ENCODE results near the gene CLN3. TPM values are rescaled to one million over a fixed set of nuclear protein-coding genes. Genes with fewer than 3 reads are reported as not detected.
A peak's percentile ranks its signal among the peaks of the same experiment; 100 is the strongest.
"Not testable (repeated sequence)": the region's sequence is repeated elsewhere in the genome, so short reads cannot be mapped to it uniquely, and the experiment has no call there.

CLN3 gene
- polyA plus RNA-seq, 10 donors = 11.7 to 21.3 (median 15.1) TPM

DNA sequence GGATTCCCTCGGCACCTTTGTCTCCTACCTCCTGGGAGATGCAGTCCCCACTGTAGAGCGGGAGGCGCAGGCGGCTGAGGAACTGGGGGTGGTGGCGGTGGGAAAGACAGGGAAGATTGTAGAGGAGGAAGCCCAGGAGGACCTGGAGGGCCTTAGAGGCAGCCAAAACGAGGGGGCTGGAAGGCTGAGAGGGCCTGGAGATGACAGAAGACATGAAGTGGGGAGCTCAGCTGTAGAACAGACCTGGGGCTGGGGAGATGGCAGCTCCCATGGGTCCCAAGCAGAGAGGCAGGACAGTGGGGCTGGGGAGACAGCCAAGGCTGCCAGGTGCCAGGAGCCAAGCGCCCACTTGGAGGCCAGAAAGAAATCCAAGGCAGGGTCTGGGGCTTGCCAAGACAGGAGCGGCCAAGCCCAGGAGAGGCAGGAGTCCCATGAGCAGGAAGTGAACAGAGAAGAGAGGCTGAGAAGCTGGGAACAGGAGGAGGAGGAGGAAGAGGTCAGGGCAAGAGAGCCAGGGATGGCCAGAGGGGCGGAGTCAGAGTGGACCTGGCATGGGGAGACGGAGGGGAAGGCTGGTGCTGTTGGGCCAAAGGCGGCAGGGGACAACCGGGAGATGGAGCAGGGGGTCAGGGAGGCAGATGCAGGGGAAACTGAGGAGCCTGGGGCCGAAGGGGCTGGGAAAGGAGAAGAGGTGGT, 3.4 kb upstream of the CLN3 start:
- DNase-seq = no peak

DNA sequence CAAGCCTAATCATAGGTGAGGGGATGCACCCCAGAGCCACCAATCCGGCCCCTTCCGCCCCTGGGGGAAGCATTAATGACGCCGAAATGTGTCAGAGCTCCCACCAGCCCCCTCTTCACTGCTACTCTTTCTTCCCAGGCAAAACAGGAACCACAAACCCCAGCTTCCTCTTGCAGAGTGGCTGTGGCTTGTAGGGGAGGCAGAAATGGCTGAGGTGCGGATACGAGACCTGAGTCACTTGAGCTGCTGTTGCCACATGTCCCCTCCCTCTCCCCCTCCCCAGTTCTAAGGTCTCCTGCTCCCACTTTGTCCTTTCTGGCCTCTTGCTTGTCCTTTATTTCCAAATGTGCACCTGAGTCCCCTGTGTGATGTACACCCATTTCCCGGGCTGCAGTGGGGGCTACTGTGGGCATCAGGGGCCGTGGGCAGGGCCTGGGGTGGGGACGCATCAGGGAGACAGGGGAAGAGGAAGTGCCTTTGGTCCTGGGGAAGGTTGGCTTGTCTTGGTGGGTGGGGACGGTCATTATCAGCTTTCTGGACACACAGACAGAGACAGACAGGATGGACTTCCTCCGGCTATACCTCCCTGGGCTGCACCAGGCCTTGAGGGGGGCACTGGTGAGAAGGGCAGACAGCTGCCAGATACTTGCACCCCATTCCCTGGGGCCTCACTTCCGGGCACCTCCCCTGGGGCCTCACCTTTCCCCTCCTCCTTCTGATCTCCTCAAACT, 2.4 kb upstream of the CLN3 start, which contains the start of gene APOBR:
APOBR (plus strand) TSS at position 523 of the 731 bp plus-strand sequence; CDS start at position 562, 39 bp downstream.
- DNase-seq = peak in 2 of 3 donors; percentile 24 to 35

DNA sequence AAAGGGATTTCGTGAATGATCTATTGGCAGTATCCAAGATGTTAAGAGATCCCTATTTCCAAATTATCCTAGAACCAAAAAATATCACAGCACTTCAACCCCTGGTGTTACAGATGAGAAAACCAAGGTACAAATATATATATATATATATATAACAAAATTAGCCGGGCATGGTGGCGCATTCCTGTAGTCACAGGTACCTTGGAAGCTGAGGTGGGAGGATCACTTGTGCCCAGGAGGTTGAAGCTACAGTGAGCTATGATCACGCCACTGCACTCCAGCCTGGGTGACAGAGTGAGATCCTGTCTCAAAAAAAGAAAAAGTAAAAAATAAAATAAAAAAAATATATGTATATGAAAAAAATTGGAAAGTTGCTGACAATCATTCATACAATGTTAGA, 637 bp upstream of the CLN3 start:
- no peak for DNase-seq

DNA sequence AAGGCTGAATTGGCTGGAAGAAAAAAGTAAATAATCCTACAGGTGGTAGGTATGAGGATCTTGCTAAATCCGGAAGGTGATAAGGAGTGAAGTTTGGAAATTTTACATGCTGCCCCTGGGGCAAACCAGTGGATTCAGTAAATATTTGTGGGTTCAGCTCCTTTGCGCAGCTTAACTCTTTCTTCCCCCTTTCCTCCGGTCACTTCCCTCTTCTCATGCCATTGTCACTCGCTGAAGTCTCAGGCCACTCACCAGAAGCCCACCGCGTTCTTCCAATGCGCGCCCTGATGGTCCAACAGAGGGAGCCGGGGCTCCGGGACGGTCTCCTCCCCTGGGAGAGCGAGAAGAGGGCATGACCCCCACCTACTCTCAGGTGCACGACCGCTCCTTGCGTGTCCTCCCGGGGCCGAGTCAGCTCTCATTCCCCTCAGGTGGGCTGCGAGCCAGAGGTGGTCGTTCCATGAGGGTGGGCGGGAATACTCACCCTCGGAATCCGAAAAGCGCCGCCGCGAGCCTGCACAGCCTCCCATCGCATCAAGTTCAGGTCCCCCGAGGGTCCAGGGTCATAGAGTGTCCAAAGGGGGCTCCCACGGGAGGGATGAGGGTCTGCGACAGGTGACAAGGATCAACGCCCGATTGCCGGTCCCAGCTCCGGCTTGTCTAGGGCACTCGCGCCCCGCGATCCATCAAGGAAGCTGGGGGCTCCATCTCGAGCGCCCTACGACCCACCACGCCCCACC, 474 bp downstream of the CLN3 start:
- DNase-seq = peak; percentile 8 to 55 (median 22)

DNA sequence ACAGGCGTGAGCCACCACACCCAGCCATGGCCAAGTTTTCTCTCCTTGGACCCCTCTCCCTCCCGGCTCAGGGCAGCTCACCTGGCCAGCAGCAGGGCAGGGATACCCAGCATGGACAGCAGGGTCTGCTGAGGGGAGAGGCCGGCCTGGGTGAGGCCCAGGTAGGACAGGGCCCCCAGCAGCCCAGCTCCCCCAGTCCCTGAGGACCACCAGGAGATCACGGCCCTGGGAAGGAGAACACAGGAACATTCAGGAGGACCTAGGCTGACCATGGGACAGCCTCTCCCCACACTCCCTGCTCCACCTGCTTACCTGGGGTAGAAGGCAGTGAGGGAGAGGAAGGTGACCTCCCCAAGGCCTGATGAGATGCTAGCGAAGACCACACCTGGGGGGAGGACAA, 5.6 kb downstream of the CLN3 start:
- no peak for DNase-seq

DNA sequence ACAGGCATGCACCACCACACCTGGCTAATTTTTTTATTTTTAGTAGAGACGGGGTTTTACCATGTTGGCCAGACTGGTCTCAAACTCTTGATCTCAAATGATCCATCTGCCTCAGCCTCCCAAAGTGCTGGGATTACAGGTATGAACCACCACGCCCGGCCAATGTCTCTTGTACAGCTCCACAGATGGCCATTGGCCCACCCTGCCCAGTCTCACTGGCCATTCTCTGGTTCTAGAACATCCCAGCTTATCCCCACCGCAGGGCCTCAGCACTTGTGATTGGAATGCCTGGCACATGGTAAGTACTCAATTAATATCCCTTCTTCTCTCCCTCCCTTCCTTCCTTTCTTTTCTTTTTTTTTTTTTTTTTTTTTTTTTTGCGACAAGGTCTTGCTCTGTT, 8.5 kb downstream of the CLN3 start:
- not testable (repeated sequence) for DNase-seq

DNA sequence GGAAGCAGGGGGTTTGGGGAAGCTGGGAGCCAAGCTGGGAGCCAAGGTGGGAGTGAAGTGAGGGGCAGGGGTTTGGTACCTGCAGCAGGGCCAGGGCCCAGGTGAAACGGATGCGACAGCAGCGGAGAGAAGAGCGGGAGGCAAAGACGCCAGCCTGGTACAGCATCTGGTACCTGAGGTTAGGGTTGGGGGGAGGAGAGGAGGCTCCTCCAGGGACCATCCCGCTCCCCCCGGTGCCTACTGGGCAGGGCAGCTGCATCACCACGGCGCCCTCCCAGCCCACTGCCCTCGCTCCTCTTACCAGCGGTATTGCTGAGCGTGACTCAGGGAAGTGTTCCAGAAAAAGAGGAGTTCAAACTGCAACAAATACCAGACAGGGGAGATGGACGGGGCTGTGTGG, 9.8 kb downstream of the CLN3 start:
- no peak for DNase-seq

DNA sequence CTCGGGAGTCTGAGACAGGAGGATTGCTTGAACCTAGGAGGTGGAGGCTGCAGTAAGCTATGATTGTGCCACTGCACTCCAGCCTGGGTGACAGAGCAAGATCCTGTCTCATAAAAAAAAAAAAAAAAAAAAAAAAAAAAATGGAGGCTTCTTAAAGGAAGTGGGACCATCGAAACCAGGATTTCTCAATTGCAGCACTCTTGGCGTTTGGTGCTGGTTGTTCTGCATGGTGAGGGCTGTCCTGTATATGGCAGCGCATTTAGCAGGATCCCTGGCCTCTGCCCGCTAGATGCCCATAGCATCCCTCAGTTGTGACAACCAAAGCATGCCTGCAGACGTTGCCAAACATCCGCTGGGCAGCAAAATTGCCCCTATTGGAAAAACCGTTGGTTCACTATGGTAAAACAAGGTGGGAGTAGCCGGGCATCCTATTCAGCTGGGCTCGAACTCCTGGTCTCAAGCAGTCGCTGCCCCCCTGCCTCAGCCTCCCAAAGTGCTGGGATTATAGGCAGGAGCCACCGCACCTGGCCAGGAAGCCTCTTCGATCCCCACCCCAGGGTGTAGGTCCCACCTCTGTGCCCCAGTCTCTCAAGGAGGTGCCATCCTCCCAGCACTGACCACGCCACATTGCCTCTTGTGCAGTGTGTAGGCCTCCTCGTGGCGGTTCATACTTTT, 13.2 kb downstream of the CLN3 start:
- DNase-seq = no peak

DNA sequence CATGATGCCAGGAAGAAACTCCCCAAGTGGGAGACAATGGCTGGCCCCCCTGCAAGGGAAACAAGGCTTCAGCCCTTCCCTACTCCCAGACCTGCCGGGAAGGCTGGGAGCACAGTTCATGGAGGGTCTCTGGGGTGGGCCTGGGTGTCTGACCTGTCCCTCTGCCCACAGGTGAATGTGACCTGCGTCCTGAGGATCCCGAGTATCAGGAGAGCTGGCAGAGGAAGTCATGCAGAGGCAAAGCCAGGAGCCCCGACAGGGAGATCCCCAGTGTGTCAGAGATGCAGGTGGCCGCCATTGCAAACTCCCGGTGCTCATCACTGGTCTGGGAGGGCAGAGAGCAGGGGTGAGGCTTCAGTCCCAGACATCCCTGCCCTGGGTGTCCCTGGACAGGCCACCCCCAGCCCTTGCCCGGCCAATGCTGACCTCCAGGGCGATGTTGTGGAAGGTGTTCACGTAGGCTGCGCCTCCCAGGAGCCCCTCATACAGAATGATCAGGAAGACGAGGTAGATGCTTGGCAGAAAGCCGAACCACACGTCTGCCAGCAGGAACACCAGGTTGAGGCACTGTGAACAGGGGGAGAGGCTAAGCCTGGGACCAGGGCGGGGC, 14.5 kb downstream of the CLN3 start:
- no peak for DNase-seq

DNA sequence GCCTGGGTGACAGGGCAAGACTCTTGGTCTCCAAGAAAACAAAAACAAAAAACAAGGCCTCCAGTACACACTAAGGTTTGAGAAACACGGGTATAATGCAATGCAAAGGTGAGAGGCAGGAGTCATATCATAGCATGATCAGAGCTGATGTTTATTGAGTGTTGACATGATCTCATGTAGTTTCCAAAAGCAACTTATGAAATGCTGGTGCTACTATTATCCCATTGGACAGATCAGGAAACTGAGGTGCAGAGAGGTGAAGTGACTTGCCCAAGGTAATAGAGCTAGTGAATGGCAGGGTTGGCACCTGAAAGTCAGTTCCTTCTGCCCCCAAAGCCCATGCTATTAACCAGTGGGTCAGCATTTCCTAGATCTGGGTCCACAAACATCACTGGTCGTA, 16.7 kb downstream of the CLN3 start:
- no peak for DNase-seq

DNA sequence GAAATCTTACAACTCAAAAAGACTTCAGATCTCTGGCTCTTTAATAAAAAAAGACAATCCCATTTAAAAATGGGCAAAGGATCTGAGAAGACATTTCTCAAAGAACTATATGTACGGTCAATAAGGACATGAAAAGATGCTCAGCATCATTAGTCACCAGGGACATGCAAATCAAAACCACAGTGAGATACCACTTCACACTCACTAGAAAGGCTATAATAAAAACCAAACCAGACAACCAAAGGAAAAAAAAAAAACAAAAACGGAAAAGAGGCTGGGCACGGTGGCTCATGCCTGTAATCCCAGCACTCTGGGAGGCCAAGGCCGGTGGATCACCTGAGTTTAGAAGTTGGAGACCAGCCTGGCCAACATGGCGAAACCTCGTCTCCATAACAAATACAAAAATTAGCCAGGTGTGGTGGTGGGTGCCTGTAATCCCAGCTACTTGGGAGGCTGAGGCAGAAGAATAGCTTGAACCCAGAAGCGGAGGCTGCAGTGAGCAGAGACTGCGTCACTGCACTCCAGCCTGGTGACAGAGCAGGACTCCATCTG, 18.1 kb downstream of the CLN3 start:
- DNase-seq = no peak

DNA sequence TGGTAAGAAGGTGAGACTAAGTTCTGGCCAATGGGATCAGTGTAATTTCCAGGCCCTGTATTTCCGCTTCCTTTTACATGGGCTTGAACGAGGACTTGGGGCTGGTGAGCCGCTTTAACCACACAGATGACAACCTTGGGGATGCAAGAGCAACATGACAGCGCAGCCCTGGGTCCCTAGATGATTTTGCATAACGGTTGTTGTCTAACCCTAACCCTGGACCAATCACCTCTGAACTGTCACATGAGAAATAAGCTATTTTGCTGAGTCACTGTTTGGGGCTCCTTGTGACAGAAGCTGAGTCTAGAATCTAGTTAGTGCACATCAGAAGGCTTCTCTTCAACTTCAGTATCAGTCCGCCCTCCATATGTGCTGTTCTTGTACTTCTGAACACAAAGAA, 44.8 kb downstream of the CLN3 start:
- DNase-seq = not testable (repeated sequence)

DNA sequence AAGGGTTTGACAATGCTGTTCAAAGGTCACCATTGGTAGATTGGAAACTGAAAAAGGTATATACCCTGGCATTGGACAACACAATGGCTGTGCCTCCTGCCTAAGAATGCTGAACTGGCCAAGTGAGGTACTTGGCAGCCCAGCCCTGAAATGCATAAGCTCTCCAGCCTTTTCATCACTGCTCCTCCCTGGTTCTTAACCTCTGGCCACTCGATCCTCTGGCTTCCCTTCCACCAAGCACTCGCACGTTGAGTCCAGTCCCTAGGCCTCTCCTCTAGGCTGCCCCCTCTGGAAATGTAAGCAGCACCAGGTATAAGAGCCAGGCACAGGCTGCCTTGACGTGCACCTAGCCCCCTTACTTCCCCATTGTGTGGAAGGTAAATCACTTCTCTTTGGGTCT, 45.5 kb downstream of the CLN3 start:
- not testable (repeated sequence) for DNase-seq

DNA sequence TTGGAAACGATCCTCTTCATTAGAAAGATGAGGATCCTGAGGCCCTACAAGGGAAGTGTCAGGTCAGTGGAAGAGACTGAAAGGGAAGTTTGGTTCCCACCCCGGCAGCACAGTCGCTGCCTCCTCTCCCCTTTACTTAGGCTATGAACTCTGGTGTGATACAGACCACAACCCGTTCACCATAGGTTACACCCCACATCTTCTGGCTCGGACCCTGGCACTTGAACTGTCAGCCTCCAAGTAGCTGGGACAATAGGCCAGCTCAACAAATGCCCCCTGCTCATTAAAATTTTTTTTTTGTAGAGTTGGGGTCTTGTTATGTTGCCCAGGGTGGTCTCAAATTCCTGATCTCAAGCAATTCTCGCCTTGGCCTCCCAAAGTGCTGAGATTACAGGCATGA, 47.9 kb downstream of the CLN3 start:
- DNase-seq = not testable (repeated sequence)

DNA sequence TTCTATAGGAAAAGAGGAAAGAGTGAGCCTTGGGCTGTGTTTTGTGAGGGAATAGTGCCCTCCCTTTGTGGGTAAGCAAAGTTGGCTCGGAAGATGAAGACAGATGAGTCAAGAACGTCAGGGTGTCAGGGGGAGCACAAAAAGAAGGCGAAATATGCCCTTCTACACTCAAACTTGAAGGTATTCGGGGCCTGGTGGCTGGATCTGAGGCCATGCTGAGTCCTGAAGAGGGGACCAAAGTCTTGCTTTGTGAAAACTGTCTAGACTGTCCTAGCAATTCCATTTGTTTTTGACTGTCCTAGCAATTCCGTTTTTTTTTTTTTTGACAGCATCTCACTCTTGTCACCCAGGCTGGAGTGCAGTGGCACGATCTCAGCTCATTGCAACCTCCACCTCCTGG, 53.0 kb downstream of the CLN3 start:
- DNase-seq = not testable (repeated sequence)

DNA sequence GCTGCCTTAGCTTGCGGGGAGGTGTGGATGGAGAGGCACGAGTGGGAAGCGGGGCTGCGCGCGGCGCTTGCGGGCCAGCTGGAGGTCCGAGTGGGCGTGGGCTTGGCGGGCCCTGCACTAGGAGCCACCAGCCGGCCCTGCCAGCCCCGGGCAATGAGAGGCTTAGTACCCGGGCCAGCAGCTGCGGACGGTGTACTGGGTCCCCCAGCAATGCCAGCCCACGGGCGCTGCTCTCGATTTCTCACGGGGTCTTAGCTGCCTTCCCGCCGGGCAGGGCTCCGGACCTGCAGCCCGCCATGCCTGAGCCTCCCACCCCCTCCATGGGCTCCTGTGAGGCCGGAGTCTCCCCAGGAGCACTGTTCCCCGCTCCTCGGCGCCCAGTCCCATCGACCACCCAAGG, 56.5 kb downstream of the CLN3 start:
- not testable (repeated sequence) for DNase-seq

Other genes starting within 250 kb of the CLN3 start
- gene SBK1, start 199.5 kb downstream of the CLN3 start, polyA plus RNA-seq (ENCODE audit: insufficient read length in 10 of 10) = 10 to 100 TPM in 9 of 10 donors, 1 to 10 TPM in 1; 8.4 to 18.2 (median 14.7) TPM
- gene NPIPB6, start 128.6 kb downstream of the CLN3 start, polyA plus RNA-seq (ENCODE audit: insufficient read length in 10 of 10) = 1 to 10 TPM in 5 of 10 donors, under 1 TPM in 5; 0.21 to 2.8 (median 1.0) TPM
- gene EIF3CL, start 88.2 kb downstream of the CLN3 start, polyA plus RNA-seq (ENCODE audit: insufficient read length in 10 of 10) = 100 to 1,000 TPM in 1 of 10 donors, 10 to 100 TPM in 9; 34.6 to 109 (median 57.9) TPM
- under 1 TPM in 7 of 10 donors, not detected in 3; 0.14 to 0.74 (median 0.24) TPM for gene NPIPB7, start 19.7 kb downstream of the CLN3 start, polyA plus RNA-seq (ENCODE audit: insufficient read length in 10 of 10)
- 1 to 10 TPM in 1 of 10 donors, under 1 TPM in 9; 0.34 to 2.6 (median 0.78) TPM for gene APOBR, start 2.6 kb upstream of the CLN3 start, polyA plus RNA-seq (ENCODE audit: insufficient read length in 10 of 10)
- gene IL27, start 14.8 kb upstream of the CLN3 start, polyA plus RNA-seq (ENCODE audit: insufficient read length in 10 of 10) = under 1 TPM in 1 of 10 donors, not detected in 9; 0.30 TPM
- gene NUPR1, start 46.9 kb upstream of the CLN3 start, polyA plus RNA-seq (ENCODE audit: insufficient read length in 10 of 10) = 10 to 100 TPM; 26.4 to 55.6 (median 35.4) TPM
- 10 to 100 TPM in 9 of 10 donors, 1 to 10 TPM in 1; 5.9 to 18.4 (median 14.7) TPM for gene SGF29, start 61.8 kb upstream of the CLN3 start, polyA plus RNA-seq (ENCODE audit: insufficient read length in 10 of 10)
- gene SULT1A2, start 105.0 kb upstream of the CLN3 start, polyA plus RNA-seq (ENCODE audit: insufficient read length in 10 of 10) = 1 to 10 TPM in 1 of 10 donors, under 1 TPM in 9; 0.21 to 1.6 (median 0.46) TPM
- 10 to 100 TPM in 5 of 10 donors, 1 to 10 TPM in 5; 4.2 to 20.0 (median 10.6) TPM for gene SULT1A1, start 118.0 kb upstream of the CLN3 start, polyA plus RNA-seq (ENCODE audit: insufficient read length in 10 of 10)
- 1 to 10 TPM in 4 of 10 donors, under 1 TPM in 5, not detected in 1; 0.07 to 3.2 (median 0.71) TPM for gene NPIPB8, start 146.0 kb upstream of the CLN3 start, polyA plus RNA-seq (ENCODE audit: insufficient read length in 10 of 10)
- 100 to 1,000 TPM; 175 to 425 (median 322) TPM for gene EIF3C, start 219.4 kb upstream of the CLN3 start, polyA plus RNA-seq (ENCODE audit: insufficient read length in 10 of 10)